Retinal pigment epithelial cell (primary cell): ENCODE results near the gene DHRS11.

Experiments
- DNase-seq: peaks from one replicate; pipeline ENCODE4 v3.0.0-alpha.2; 2010; ENCODE audit warnings: low read depth
- H3K4me3 ChIP-seq: 2 replicates; pipeline ENCODE4 v1.5.1; 2011; ENCODE audit warnings: mild to moderate bottlenecking, low read length, control low read depth, moderate library complexity
- TF ChIP-seq, protein P1 (sequence below): conservative IDR thresholded peaks from 2 replicates; pipeline ENCODE4 v1.5.1; 2011; ENCODE audit warnings: low read depth, low read length, control low read depth, inconsistent platforms

Gene DHRS11, protein sequence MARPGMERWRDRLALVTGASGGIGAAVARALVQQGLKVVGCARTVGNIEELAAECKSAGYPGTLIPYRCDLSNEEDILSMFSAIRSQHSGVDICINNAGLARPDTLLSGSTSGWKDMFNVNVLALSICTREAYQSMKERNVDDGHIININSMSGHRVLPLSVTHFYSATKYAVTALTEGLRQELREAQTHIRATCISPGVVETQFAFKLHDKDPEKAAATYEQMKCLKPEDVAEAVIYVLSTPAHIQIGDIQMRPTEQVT

DNA sequence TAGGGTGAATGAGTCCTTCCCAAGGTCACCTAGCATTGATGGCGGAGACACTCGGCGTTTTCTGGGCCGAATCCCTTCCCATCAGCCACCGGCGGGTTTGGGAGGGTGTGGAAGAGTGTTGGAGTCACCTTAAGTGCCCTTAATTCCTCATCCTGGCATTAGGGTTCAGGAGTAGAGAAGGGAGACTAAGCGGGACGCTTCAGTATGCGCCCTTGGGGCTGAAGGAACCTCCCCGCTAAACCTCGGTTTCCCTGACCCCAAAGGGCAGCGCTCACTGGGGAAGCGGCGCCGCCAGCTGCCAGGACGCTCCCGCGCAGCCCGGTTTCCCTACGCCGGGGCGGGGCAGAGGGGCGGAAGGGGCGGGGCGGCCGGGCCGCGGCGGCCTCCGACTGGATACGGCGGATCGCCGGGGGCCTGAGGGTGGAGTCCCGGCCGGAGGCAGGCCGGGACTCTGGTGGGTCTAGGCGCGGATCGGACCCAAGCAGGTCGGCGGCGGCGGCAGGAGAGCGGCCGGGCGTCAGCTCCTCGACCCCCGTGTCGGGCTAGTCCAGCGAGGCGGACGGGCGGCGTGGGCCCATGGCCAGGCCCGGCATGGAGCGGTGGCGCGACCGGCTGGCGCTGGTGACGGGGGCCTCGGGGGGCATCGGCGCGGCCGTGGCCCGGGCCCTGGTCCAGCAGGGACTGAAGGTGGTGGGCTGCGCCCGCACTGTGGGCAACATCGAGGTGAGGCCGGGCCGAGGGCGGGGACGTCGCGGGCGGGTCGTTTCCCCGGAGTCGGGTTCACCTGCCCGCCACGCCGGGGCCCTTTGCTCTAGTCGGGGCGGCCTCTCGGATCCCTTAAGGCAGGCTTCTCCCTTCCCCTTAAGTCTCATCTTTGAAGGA, at the start of gene DHRS11:
Gene DHRS11, plus strand, starts transcription at position 446 of the 882 bp plus-strand sequence. Its CDS starts 131 bp downstream, at position 577.
- TF ChIP-seq, protein P1, sequence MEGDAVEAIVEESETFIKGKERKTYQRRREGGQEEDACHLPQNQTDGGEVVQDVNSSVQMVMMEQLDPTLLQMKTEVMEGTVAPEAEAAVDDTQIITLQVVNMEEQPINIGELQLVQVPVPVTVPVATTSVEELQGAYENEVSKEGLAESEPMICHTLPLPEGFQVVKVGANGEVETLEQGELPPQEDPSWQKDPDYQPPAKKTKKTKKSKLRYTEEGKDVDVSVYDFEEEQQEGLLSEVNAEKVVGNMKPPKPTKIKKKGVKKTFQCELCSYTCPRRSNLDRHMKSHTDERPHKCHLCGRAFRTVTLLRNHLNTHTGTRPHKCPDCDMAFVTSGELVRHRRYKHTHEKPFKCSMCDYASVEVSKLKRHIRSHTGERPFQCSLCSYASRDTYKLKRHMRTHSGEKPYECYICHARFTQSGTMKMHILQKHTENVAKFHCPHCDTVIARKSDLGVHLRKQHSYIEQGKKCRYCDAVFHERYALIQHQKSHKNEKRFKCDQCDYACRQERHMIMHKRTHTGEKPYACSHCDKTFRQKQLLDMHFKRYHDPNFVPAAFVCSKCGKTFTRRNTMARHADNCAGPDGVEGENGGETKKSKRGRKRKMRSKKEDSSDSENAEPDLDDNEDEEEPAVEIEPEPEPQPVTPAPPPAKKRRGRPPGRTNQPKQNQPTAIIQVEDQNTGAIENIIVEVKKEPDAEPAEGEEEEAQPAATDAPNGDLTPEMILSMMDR = no peak
- DNase-seq = no peak
- peak within 1 kb of the TSS; percentile 67 for H3K4me3 ChIP-seq

DNA sequence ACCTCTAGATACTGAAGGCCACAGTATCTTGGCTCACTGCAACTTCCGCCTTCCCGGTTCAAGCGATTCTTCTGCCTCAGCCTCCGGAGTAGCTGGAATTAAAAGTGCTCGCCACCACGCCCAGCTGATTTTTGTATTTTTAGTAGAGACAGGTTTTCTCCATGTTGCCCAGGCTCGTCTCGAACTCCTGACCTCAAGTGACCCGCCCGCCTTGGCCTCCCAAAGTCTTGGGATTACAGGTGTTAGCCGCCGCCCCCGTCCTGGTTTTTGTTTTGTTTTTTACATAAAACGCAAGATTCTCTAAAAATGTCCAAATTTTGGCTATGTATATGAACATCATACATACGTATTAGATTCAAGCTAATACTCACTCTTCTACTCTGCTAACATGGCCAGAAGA, 48.9 kb upstream of the DHRS11 start:
- DNase-seq = no peak
- H3K4me3 ChIP-seq = no peak overlapping the region
- TF ChIP-seq, protein P1 = no peak

DNA sequence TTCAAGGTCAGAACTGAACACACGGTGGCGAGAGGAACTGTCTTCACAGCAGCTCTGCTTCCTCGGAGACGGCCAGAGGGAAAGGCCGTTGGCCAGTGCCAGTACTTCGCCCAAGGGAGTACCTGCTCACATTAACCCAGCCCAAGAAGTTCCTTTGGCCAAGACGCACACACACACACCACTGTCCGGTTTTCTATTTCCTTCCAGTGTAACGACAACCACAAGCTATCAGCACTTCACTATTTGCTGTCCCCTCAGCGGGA, 47.7 kb upstream of the DHRS11 start:
- TF ChIP-seq, protein P1 = no peak
- peak; percentile 19 for DNase-seq
- H3K4me3 ChIP-seq = peak overlapping the region; percentile 94

DNA sequence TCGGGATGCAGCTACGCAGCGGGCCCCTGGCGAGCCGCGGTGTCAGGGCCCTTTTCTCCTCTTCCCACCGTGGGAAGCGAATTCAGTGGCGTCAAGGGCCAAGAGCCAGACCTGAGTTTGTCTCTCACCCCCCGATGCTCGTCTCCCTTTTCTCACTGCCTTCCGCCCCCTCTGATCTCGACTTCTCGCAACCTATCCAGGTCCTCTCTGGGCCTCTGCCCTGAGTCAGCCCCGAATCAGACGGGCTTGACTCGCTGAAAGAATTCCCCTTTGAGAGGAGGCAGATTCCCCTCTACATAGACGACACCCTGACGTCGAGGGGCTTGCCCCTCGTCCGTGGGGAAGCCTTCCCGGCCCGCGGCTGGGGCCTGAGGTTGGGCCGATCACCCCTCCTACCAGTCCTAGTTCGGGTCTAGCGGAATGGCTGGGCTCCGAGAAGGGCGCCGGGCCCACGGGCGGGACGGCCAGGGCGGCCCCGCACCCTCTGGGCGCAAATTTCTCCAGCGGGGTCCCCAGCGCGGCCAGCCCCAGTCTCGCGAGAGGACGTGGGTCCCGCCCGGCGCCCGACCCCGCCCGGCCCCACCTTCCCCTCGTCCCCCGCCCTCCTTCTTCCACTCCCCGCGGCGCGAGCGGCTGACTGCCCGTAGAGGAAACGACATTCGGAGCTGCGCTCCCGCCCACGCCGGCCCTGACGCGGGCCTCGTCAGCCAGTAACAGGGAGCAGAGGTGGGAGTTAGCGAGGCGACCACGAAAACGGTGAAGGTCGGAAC, 47.2 kb upstream of the DHRS11 start, which contains the start of gene GGNBP2:
Gene GGNBP2, plus strand, starts transcription at position 613 of the 770 bp plus-strand sequence. CDS start 806 bp downstream, outside the sequence.
- H3K4me3 ChIP-seq = peak within 1 kb of the TSS; percentile 94
- DNase-seq = peak; percentile 56
- TF ChIP-seq, protein P1 = no peak

DNA sequence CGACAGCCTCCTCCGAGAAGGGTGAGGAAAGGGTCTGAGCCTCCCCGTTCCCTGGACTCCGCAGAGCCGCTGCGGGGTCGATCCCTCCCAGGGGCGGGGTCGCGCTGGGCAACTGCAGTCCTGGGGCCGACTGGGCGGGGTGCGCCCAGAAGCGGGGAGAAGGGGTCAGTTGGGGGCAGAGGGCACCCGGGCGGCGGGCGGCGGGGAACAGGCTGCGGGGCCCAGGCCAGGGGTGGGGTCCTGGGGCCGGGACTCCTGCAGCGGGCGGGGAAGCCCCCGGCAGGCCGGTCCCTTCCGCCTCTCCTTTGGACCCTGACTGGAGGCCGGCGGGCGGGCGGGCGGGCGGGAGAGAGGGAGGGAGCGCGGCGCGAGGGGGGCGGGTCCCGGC, 46.6 kb upstream of the DHRS11 start:
- TF ChIP-seq, protein P1 = no peak
- DNase-seq = no peak
- H3K4me3 ChIP-seq = peak overlapping the region; percentile 94

DNA sequence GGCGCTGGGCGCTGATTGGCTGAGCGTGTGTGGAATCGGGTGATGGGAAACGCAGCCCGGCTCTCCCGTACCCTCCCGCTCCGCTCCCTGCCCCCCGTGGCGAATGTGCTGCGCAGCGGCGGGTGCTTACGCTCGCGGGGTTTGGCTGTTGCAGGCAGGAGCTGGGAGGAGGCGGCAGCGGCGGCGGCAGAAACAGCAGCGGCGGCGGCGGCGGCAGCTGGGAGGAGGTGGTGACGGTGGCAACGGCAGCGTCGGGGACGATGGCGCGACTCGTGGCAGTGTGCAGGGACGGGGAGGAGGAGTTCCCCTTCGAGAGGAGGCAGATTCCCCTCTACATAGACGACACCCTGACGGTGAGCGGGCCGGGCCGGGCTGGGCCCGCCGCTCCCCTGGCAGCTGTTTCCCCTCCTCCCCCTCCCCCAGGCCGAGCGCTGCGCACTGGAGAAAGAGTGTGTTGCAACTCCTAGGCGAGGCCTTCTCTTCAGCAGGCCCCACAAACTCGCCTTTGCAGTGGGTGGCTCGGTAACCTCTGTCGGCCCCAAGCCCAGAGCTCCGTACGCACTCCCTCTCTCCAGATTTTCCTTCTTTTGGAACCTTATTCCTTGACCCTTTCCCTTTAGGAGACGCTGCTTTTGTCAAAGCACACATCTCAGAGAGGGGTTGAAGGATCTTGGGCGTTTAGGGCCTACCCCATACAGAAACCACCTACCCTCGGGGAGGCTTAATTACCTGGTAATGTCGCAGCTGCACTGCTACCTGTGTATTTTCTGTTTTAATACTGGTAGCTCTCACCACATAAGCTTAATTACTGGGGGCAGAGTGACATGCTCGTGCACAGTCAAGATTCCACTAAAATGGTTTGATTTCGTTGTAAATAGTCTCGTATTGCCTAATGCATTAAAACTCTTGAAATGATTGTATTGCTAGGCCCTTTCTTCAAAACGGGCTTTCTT, 45.9 kb upstream of the DHRS11 start:
- peak; percentile 94 for DNase-seq
- TF ChIP-seq, protein P1 = peak; percentile 1
- H3K4me3 ChIP-seq = peak overlapping the region; percentile 94
